Liver (tissue), 9 donors: ENCODE data around the gene AKAP12. TPM values are rescaled to one million over a fixed set of nuclear protein-coding genes. Genes with fewer than 3 reads are reported as not detected.

Source experiments
- DNase-seq: peaks from one replicate; pipeline ENCODE4 v3.0.0-alpha.2; 2017; ENCODE audit warnings: low spot score
- H3K27ac ChIP-seq, 2 donors: one replicate each; pipeline ENCODE4 v1.7.0; 2013; ENCODE audit warnings: inconsistent platforms in 2 of 2, low read length in 2 of 2, control low read depth in 1 of 2, low read depth in 1 of 2, mild to moderate bottlenecking in 1 of 2
- H3K27me3 ChIP-seq, 4 donors: one replicate each; pipeline versions ENCODE4 v1.6.1 to v1.7.0; 2013; ENCODE audit warnings: low read length in 3 of 4, inconsistent platforms in 1 of 4, mild to moderate bottlenecking in 1 of 4, moderate library complexity in 1 of 4; ENCODE audit not compliant: control insufficient read depth in 4 of 4, insufficient read depth in 4 of 4
- H3K36me3 ChIP-seq, 4 donors: one replicate each; pipeline versions ENCODE4 v1.6.1 to v1.7.0; 2013; ENCODE audit warnings: low read length in 3 of 4, mild to moderate bottlenecking in 3 of 4, low read depth in 1 of 4, moderate library complexity in 1 of 4; ENCODE audit not compliant: control insufficient read depth in 4 of 4, insufficient read depth in 3 of 4
- H3K4me1 ChIP-seq, 4 donors: one replicate each; pipeline versions ENCODE4 v1.6.1 to v1.7.0; 2013; ENCODE audit warnings: low read length in 3 of 4, mild to moderate bottlenecking in 3 of 4, moderate library complexity in 1 of 4; ENCODE audit not compliant: control insufficient read depth in 4 of 4, insufficient read depth in 4 of 4
- H3K4me3 ChIP-seq, 3 donors: one replicate each; pipeline versions ENCODE4 v1.6.1 to v1.7.0; 2013; ENCODE audit warnings: low read length in 3 of 3, control low read depth in 1 of 3, low read depth in 1 of 3, mild to moderate bottlenecking in 1 of 3
- H3K9ac ChIP-seq, 2 donors: one replicate each; pipeline ENCODE4 v1.7.0; 2013; ENCODE audit warnings: low read length in 2 of 2, mild to moderate bottlenecking in 2 of 2, moderate library complexity in 2 of 2, control low read depth in 1 of 2, low read depth in 1 of 2
- H3K9me3 ChIP-seq, 4 donors: one replicate each; pipeline versions ENCODE4 v1.6.1 to v1.7.0; 2013; ENCODE audit warnings: low read length in 3 of 4; ENCODE audit not compliant: control insufficient read depth in 4 of 4
- ATF3 ChIP-seq: IDR thresholded peaks from 2 replicates; pipeline ENCODE4 v1.6.1; 2016; ENCODE audit warnings: antibody characterized with exemption
- CTCF ChIP-seq: fragments of 150-350 bp; IDR thresholded peaks from 2 replicates; pipeline ENCODE4 v1.5.1; 2017; ENCODE audit warnings: improper control_type of control experiment, low read depth, low read length; ENCODE audit not compliant: missing input control
- EGR1 ChIP-seq, 2 donors: IDR thresholded peaks; 2 replicates each; pipeline ENCODE4 v1.6.1; 2016 to 2018; ENCODE audit warnings: antibody characterized with exemption in 2 of 2, low read depth in 2 of 2
- FOXA1 ChIP-seq: IDR thresholded peaks from 2 replicates; pipeline ENCODE4 v1.6.1; 2016; ENCODE audit warnings: antibody characterized with exemption
- FOXA2 ChIP-seq: IDR thresholded peaks from 2 replicates; pipeline ENCODE4 v1.6.1; 2016; ENCODE audit warnings: antibody characterized with exemption
- HNF4A ChIP-seq, 2 donors: conservative IDR thresholded peaks; 2 replicates each; pipeline ENCODE4 v1.6.1; 2016; ENCODE audit warnings: antibody characterized with exemption in 2 of 2, mild to moderate bottlenecking in 2 of 2
- HNF4G ChIP-seq: IDR thresholded peaks from 2 replicates; pipeline ENCODE4 v1.6.1; 2016; ENCODE audit warnings: antibody characterized with exemption
- JUND ChIP-seq, 2 donors: IDR thresholded peaks; 2 replicates each; pipeline ENCODE4 v1.6.1; 2016; ENCODE audit warnings: antibody characterized with exemption in 2 of 2
- MAX ChIP-seq: IDR thresholded peaks from 2 replicates; pipeline ENCODE4 v1.6.1; 2016; ENCODE audit warnings: antibody characterized with exemption
- NR2F2 ChIP-seq: IDR thresholded peaks from 2 replicates; pipeline ENCODE4 v1.6.1; 2016; ENCODE audit warnings: antibody characterized with exemption
- RAD21 ChIP-seq, 2 donors: IDR thresholded peaks; 2 replicates each; pipeline ENCODE4 v1.6.1; 2016; ENCODE audit warnings: antibody characterized with exemption in 2 of 2, mild to moderate bottlenecking in 2 of 2
- RXRA ChIP-seq, 2 donors: IDR thresholded peaks; 2 replicates each; pipeline ENCODE4 v1.6.1; 2017 to 2018; ENCODE audit warnings: antibody characterized with exemption in 2 of 2, mild to moderate bottlenecking in 1 of 2
- SP1 ChIP-seq: IDR thresholded peaks from 2 replicates; pipeline ENCODE4 v1.6.1; 2018; ENCODE audit warnings: antibody characterized with exemption, mild to moderate bottlenecking
- TAF1 ChIP-seq: conservative IDR thresholded peaks from 2 replicates; pipeline ENCODE4 v1.6.1; 2016; ENCODE audit warnings: antibody characterized with exemption, mild to moderate bottlenecking
- YY1 ChIP-seq: IDR thresholded peaks from 2 replicates; pipeline ENCODE4 v1.6.1; 2016; ENCODE audit warnings: antibody characterized with exemption, mild to moderate bottlenecking
- ZBTB33 ChIP-seq: IDR thresholded peaks from 2 replicates; pipeline ENCODE4 v1.6.1; 2016; ENCODE audit warnings: antibody characterized with exemption
- WGBS: extraction: QIAGEN DNeasy Blood & Tissue Kit; methylation state at CpG from one replicate; pipeline ENCODE4 v1.1.7; 2013; 5-methylcytosine and 5-hydroxymethylcytosine counted together
- polyA plus RNA-seq, 2 donors: library from polyadenylated mRNA; stranded (reverse) in 1 of 2; unstranded in 1 of 2; fragments of 200-250 nt in 1 of 2; fragments of >200 nt in 1 of 2; fragmentation: Nextera tagmentation in 1 of 2; extraction: Ambion mirVana in 1 of 2; gene quantifications; one replicate each; pipeline versions ENCODE4 v1.2.1 to v1.2.3, GENCODE V29; 2013 to 2015
- total RNA-seq, 2 donors: library from RNA; depleted of rRNA; stranded (reverse); fragments of >200 nt; gene quantifications; one replicate each; pipeline ENCODE4 v1.2.3, GENCODE V29; 2014
- donor health status: healthy.
- donor health status: healthy.
- donor health status: healthy.
- donor health status: healthy.
- donor health status: healthy.

The AKAP12 gene
- total and polyA plus RNA-seq, 4 donors, result 6.7 to 14.8 (median 8.6) TPM

GRCh38 chr6:151370509-151371078 is 130.8 kb downstream of the AKAP12 start:
- no peak overlapping the region for H3K9ac ChIP-seq
- WGBS, result 91% methylated on average over 6 of the region's 6 CpGs
- no peak overlapping the region for H3K4me3 ChIP-seq
- H3K27me3 ChIP-seq, result no peaks in the 10 kb centered on the region
- H3K36me3 ChIP-seq, result peaks cover 7 to 28% (median 15%) of the 10 kb centered on the region in 4 donors
- no peak overlapping the region for H3K27ac ChIP-seq
- no peaks in the 10 kb centered on the region for H3K9me3 ChIP-seq
- no peak for TF ChIP-seq RXRA (IDR thresholded peaks at IDR 0.05)
- TF ChIP-seq TAF1, result no peak
- TF ChIP-seq YY1, result no peak
- TF ChIP-seq FOXA2, result no peak
- TF ChIP-seq HNF4G, result no peak
- no peak for TF ChIP-seq ZBTB33
- H3K4me1 ChIP-seq, result peaks cover 5 to 8% (median 6%) of the 10 kb centered on the region in 4 donors
- DNase-seq, result no peak

- H3K4me1 ChIP-seq, result peaks cover 5 to 8% (median 6%) of the 10 kb centered on the region in 4 donors
- peaks cover 0 to 17% (median 7%) of the 10 kb centered on the region in 4 donors for H3K36me3 ChIP-seq
Observed at GRCh38 chr6:151372164-151372563, 132.4 kb downstream of the AKAP12 start.

GRCh38 chr6:151374036-151374683 is 134.4 kb downstream of the AKAP12 start:
- WGBS, result 41% methylated on average over 5 of the region's 5 CpGs
- DNase-seq, result no peak
- H3K36me3 ChIP-seq, result peaks cover 0 to 17% (median 7%) of the 10 kb centered on the region in 4 donors
- H3K4me1 ChIP-seq, result peaks cover 5 to 8% (median 6%) of the 10 kb centered on the region in 4 donors
- H3K27ac ChIP-seq, result peak overlapping the region; percentile 1 to 25
- H3K9me3 ChIP-seq, result no peaks in the 10 kb centered on the region
- no peak overlapping the region for H3K9ac ChIP-seq
- H3K4me3 ChIP-seq, result no peak overlapping the region
- H3K27me3 ChIP-seq, result no peaks in the 10 kb centered on the region
- TF ChIP-seq CTCF (no peak), RAD21 (IDR thresholded peaks at IDR 0.05) (peak in 1 of 2 donors; percentile 23), EGR1 (IDR thresholded peaks at IDR 0.05; ENCODE audit: low read depth in 2 of 2) (no peak), MAX (peak; percentile 56), NR2F2 (peak; percentile 99), SP1 (peak; percentile 54), ATF3 (peak; percentile 66), HNF4G (peak; percentile 70), FOXA1 (no peak), RXRA (IDR thresholded peaks at IDR 0.05) (peak; percentile 50 to 75)

More at GRCh38 chr6:151372164-151372563, 132.4 kb downstream of the AKAP12 start:
- no peak overlapping the region for H3K4me3 ChIP-seq
- H3K9ac ChIP-seq, result no peak overlapping the region
- DNase-seq, result no peak
- TF ChIP-seq YY1, result no peak
- TF ChIP-seq EGR1 (IDR thresholded peaks at IDR 0.05; ENCODE audit: low read depth in 2 of 2), result no peak
- TF ChIP-seq HNF4A (conservative IDR thresholded peaks at IDR 0.05), result no peak
- no peak for TF ChIP-seq JUND (IDR thresholded peaks at IDR 0.05)
- no peak for TF ChIP-seq RXRA (IDR thresholded peaks at IDR 0.05)
- no peak for TF ChIP-seq ZBTB33
- TF ChIP-seq MAX, result no peak
- H3K27ac ChIP-seq, result no peak overlapping the region
- no peaks in the 10 kb centered on the region for H3K9me3 ChIP-seq
- 80% methylated on average over 5 of the region's 5 CpGs for WGBS
- H3K27me3 ChIP-seq, result no peaks in the 10 kb centered on the region
